Endothelial cell of umbilical vein (primary cell): ENCODE measurements around the gene ERI2. TPM values are rescaled to one million over a fixed set of nuclear protein-coding genes. Genes with fewer than 3 reads are reported as not detected.

Experiments
- BruUV-seq: library from RNA; stranded (reverse); fragments of 400-500 nt; replicated peaks from 2 replicates; lab custom pipeline; 2021; lab: Mats Ljungman, UMichigan
- CTCF ChIA-PET: fragments of 300-600, 350-600 bp; sonication (Branson Sonifier 250); formaldehyde crosslinking; loops from one replicate; lab custom pipeline; 2021; ENCODE audit warnings: antibody characterized with exemption, inconsistent platforms; lab: Charles Lee
- POLR2A ChIA-PET: fragments of 300-600, 350-600 bp; sonication (Branson Sonifier 250); formaldehyde crosslinking; loops from one replicate; lab custom pipeline; 2021; ENCODE audit warnings: antibody characterized with exemption, inconsistent platforms; lab: Charles Lee
- DNase-seq: peaks from one replicate; pipeline ENCODE4 v3.0.0-alpha.2; 2011; ENCODE audit warnings: low read depth, low spot score
- FAIRE-seq: peaks from 2 replicates; lab custom pipeline; 2011; peaks lifted over from hg19 to GRCh38; lab: Jason Lieb, UNC
- H2AFZ ChIP-seq: 2 replicates; pipeline ENCODE4 v1.6.0; 2012; ENCODE audit warnings: low read depth, low read length, control low read depth, inconsistent platforms
- H3K27ac ChIP-seq: 2 replicates; pipeline ENCODE4 v1.5.1; 2011; ENCODE audit warnings: low read depth, mild to moderate bottlenecking, control low read depth, low read length, moderate library complexity; ENCODE audit not compliant: insufficient read depth
- H3K27me3 ChIP-seq, 2 experiments: 2 replicates each; pipeline versions ENCODE4 v1.6.0 to v1.6.1; 2011; ENCODE audit warnings: low read length in 2 of 2, mixed read lengths in 1 of 2; ENCODE audit not compliant: control insufficient read depth in 2 of 2, insufficient read depth in 2 of 2
- H3K36me3 ChIP-seq, 2 experiments: 2 replicates in 1 of 2; 3 replicates in 1 of 2; pipeline ENCODE4 v1.5.1; 2011; ENCODE audit warnings: low read length in 2 of 2, mild to moderate bottlenecking in 1 of 2, moderate library complexity in 1 of 2; ENCODE audit not compliant: control insufficient read depth in 2 of 2, insufficient read depth in 2 of 2; ENCODE audit errors: extremely low read depth in 1 of 2
- H3K4me1 ChIP-seq: 3 replicates; pipeline ENCODE4 v1.5.1; 2011; ENCODE audit warnings: mild to moderate bottlenecking, low read length; ENCODE audit not compliant: control insufficient read depth, insufficient read depth; ENCODE audit errors: extremely low read depth
- H3K4me2 ChIP-seq: 2 replicates; pipeline ENCODE4 v1.6.1; 2011; ENCODE audit warnings: low read length, control low read depth, mixed read lengths; ENCODE audit not compliant: insufficient read depth
- H3K4me3 ChIP-seq, 3 experiments: fragments of 200-600 bp in 1 of 3; sonication (generic), shearing (Covaris generic) in 1 of 3; replicated peaks in 1 of 3; 2 replicates each; pipeline ENCODE4 v1.5.1; 2011 to 2016; ENCODE audit warnings: control low read depth in 3 of 3, low read length in 3 of 3, mild to moderate bottlenecking in 2 of 3, inconsistent platforms in 1 of 3, low read depth in 1 of 3, moderate library complexity in 1 of 3; ENCODE audit not compliant: insufficient read depth in 1 of 3
- H3K79me2 ChIP-seq: 2 replicates; pipeline ENCODE4 v1.6.0; 2012; ENCODE audit warnings: low read length, inconsistent platforms; ENCODE audit not compliant: control insufficient read depth, insufficient read depth
- H3K9ac ChIP-seq: replicated peaks from 2 replicates; pipeline ENCODE3; 2011; ENCODE audit warnings: low read length, control low read depth; ENCODE audit not compliant: insufficient read depth; ENCODE audit errors: extremely low read depth
- H3K9me1 ChIP-seq: replicated peaks from 3 replicates; pipeline ENCODE4 v1.6.0; 2011; ENCODE audit warnings: mild to moderate bottlenecking, low read length; ENCODE audit not compliant: control insufficient read depth, insufficient read depth; ENCODE audit errors: extremely low read depth
- H3K9me3 ChIP-seq: replicated peaks from 2 replicates; pipeline ENCODE4 v1.5.1; 2012; ENCODE audit warnings: low read length, inconsistent platforms; ENCODE audit not compliant: control insufficient read depth, insufficient read depth
- H4K20me1 ChIP-seq: replicated peaks from 2 replicates; pipeline ENCODE3; 2011; ENCODE audit warnings: mild to moderate bottlenecking, low read length; ENCODE audit not compliant: control insufficient read depth, insufficient read depth; ENCODE audit errors: extremely low read depth
- EZH2 ChIP-seq: IDR thresholded peaks from 2 replicates; pipeline ENCODE4 v1.6.1; 2012; ENCODE audit warnings: borderline replicate concordance, low read depth, mild to moderate bottlenecking, moderate library complexity, low read length, inconsistent platforms; ENCODE audit not compliant: severe bottlenecking
- FOS ChIP-seq: IDR thresholded peaks from 2 replicates; pipeline ENCODE4 v1.6.1; 2011; ENCODE audit warnings: mild to moderate bottlenecking, low read length, moderate library complexity, borderline replicate concordance; ENCODE audit not compliant: insufficient read depth
- GATA2 ChIP-seq: IDR thresholded peaks from 2 replicates; pipeline ENCODE4 v1.7.0; 2011; ENCODE audit warnings: low read depth, mild to moderate bottlenecking, moderate library complexity, mixed read lengths, low read length; ENCODE audit not compliant: insufficient read length, insufficient read depth
- JUN ChIP-seq: IDR thresholded peaks from 2 replicates; pipeline ENCODE4 v1.6.1; 2011; ENCODE audit warnings: borderline replicate concordance, low read depth; ENCODE audit not compliant: insufficient read length, insufficient read depth
- MAX ChIP-seq: IDR thresholded peaks from 2 replicates; pipeline ENCODE4 v1.6.1; 2011; ENCODE audit not compliant: insufficient read depth, insufficient read length
- MYC ChIP-seq: IDR thresholded peaks from one replicate; pipeline ENCODE4 v1.6.1; 2011; ENCODE audit warnings: mild to moderate bottlenecking, low read depth, low read length
- POLR2A ChIP-seq: IDR thresholded peaks from 2 replicates; pipeline ENCODE4 v1.6.1; 2012; ENCODE audit warnings: low read depth, mild to moderate bottlenecking, control low read depth, low read length
- POLR2AphosphoS5 ChIP-seq: IDR thresholded peaks from 2 replicates; pipeline ENCODE4 v1.6.1; 2012; ENCODE audit warnings: low read depth, mild to moderate bottlenecking, control low read depth, low read length, moderate library complexity; ENCODE audit not compliant: insufficient read depth
- dilution Hi-C: fragments of 300-500 bp; cut with MboI; formaldehyde crosslinking; loops from one replicate; pipeline ENCODE4 v1.15.0; 2019; ENCODE audit warnings: low sequenced_read_pairs; ENCODE audit not compliant: extremely low pct_ligation_motif_present
- intact Hi-C: fragments of 100-400 bp; cut with micrococcal nuclease; formaldehyde crosslinking; loops from one replicate; pipeline ENCODE4 v1.10.0; 2022
- polyA plus RNA-seq, 4 experiments: library from polyadenylated mRNA; depleted of rRNA in 3 of 4; stranded (reverse) in 3 of 4; unstranded in 1 of 4; fragments of >200 nt; gene quantifications; 2 replicates each; pipeline versions ENCODE4 v1.2.1 to v1.2.3, GENCODE V29; 2011 to 2012; ENCODE audit warnings: missing spikeins in 1 of 4
- total RNA-seq: library from RNA; stranded (reverse); gene quantifications from 2 replicates; pipeline ENCODE4 v1.2.3, GENCODE V29; 2021
- TF ChIP-seq, protein P1 (sequence below), 2 donors: IDR thresholded peaks; 1 replicate in 1 of 2; 2 replicates in 1 of 2; pipeline ENCODE4 v1.5.1; 2011; ENCODE audit warnings: low read length in 2 of 2, mild to moderate bottlenecking in 2 of 2, moderate library complexity in 2 of 2, control low read depth in 1 of 2, inconsistent platforms in 1 of 2, low read depth in 1 of 2; ENCODE audit not compliant: insufficient read depth in 1 of 2; ENCODE audit errors: extremely low read depth in 1 of 2

ERI2 gene
- total and polyA plus RNA-seq, 2 donors (not counting 3 experiments of a cell fraction or from before 2014, with no cell fraction given) = 6.6 to 8.9 TPM

DNA sequence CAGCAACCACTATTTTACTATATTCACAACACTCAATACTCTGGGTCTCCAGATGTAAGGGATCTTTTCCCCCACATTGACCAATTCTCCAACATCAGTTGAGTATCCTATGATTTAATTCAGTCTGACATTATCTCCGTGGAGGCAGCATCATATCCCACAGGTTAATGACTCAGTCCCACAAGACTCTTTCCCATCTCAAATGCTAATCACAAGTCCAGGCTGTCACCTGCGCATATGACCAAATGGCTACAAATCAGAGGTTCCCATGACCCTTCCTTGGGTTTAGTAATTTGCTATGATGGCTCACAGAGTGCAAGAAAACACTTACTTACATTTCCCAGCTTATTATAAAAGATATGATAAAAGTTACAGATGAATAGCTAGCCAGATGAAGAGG, 23.8 kb downstream of the ERI2 start:
- no peak for DNase-seq
- dilution Hi-C loops = no loop called here
- H3K36me3 ChIP-seq = no peaks in the 10 kb centered on the region
- CTCF ChIA-PET = interaction anchor here (1.1 kb wide), 1 partner anchor 8 kb away, joined by 6 read pairs; no protein-coding TSS in a partner anchor
- H3K79me2 ChIP-seq = no peaks in the 10 kb centered on the region
- peaks cover 0 to 1% of the 10 kb centered on the region in 2 experiments for H3K27me3 ChIP-seq
- H3K4me2 ChIP-seq = no peak overlapping the region
- H3K4me3 ChIP-seq = no peak overlapping the region
- no TSS peak for BruUV-seq
- H2AFZ ChIP-seq = no peak overlapping the region
- no peak overlapping the region for H3K27ac ChIP-seq
- no peak for TF ChIP-seq GATA2
- no peak for TF ChIP-seq POLR2A
- TF ChIP-seq POLR2AphosphoS5 = no peak
- no peak for TF ChIP-seq JUN
- no peak for TF ChIP-seq MYC
- TF ChIP-seq FOS = no peak
- no peak for TF ChIP-seq EZH2
- TF ChIP-seq MAX = no peak
- TF ChIP-seq, protein P1, sequence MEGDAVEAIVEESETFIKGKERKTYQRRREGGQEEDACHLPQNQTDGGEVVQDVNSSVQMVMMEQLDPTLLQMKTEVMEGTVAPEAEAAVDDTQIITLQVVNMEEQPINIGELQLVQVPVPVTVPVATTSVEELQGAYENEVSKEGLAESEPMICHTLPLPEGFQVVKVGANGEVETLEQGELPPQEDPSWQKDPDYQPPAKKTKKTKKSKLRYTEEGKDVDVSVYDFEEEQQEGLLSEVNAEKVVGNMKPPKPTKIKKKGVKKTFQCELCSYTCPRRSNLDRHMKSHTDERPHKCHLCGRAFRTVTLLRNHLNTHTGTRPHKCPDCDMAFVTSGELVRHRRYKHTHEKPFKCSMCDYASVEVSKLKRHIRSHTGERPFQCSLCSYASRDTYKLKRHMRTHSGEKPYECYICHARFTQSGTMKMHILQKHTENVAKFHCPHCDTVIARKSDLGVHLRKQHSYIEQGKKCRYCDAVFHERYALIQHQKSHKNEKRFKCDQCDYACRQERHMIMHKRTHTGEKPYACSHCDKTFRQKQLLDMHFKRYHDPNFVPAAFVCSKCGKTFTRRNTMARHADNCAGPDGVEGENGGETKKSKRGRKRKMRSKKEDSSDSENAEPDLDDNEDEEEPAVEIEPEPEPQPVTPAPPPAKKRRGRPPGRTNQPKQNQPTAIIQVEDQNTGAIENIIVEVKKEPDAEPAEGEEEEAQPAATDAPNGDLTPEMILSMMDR (IDR thresholded peaks at IDR 0.05; ENCODE audit: extremely low read depth in 1 of 2, insufficient read depth in 1 of 2, low read depth in 1 of 2, low read length in 2 of 2) = no peak
- no peaks in the 10 kb centered on the region for H3K9me1 ChIP-seq
- no peak overlapping the region for H3K9ac ChIP-seq
- POLR2A ChIA-PET = interaction anchor here (0.5 kb wide), 1 partner anchor 11 kb away, joined by 3 read pairs; no protein-coding TSS in a partner anchor
- no peak for FAIRE-seq
- no peaks in the 10 kb centered on the region for H4K20me1 ChIP-seq
- no peaks in the 10 kb centered on the region for H3K9me3 ChIP-seq
- intact Hi-C loops = no loop called here
- H3K4me1 ChIP-seq = no peaks in the 10 kb centered on the region
